Keratinocyte (primary cell): Measurements from ENCODE around the gene HPF1.

Source experiments
- EZH2 ChIP-seq: IDR thresholded peaks from one replicate; pipeline ENCODE4 v1.6.1; 2012; ENCODE audit warnings: inconsistent platforms, mild to moderate bottlenecking, low read length, moderate library complexity
- TF ChIP-seq, protein P1 (sequence below), 3 experiments: IDR thresholded peaks in 1 of 3; conservative IDR thresholded peaks in 1 of 3; optimal IDR thresholded peaks in 1 of 3; 2 replicates in 2 of 3; 3 replicates in 1 of 3; pipeline versions ENCODE3 to v1.5.1; 2011; ENCODE audit warnings: low read length in 3 of 3, mild to moderate bottlenecking in 3 of 3, moderate library complexity in 2 of 3, control low read depth in 1 of 3, inconsistent platforms in 1 of 3; ENCODE audit not compliant: insufficient read depth in 2 of 3; ENCODE audit errors: extremely low read depth in 1 of 3

DNA sequence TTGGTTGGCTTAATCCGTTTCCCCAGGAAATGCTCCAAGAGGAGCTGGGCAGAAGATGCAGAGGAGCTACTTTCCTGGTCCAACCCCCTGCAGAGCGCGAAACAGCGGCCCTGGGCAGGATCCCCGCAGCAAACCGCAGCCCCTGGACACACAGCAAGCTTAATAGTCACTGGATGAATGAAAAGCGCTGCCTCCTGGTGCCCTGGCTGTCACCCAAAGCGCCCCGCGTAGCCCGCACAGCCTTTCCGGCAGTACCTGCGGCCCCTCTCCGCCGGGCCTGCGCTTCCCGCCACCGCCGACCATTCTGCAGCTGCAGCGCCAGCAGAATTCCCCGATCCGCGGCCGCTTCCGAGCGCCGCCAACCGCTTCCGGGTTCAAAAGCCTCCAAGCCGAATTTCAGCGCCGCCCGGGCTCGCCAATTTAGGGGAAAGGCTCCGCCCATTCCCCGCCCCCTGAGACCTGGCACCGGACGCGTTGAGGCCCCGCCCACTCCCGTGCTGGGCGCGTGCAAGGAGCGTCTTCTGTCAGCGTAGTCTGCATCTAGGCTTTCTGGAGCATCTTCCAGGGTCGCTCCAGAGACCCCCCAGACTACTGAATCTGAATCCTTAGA lies at the start of gene HPF1:
- TF ChIP-seq, protein P1, sequence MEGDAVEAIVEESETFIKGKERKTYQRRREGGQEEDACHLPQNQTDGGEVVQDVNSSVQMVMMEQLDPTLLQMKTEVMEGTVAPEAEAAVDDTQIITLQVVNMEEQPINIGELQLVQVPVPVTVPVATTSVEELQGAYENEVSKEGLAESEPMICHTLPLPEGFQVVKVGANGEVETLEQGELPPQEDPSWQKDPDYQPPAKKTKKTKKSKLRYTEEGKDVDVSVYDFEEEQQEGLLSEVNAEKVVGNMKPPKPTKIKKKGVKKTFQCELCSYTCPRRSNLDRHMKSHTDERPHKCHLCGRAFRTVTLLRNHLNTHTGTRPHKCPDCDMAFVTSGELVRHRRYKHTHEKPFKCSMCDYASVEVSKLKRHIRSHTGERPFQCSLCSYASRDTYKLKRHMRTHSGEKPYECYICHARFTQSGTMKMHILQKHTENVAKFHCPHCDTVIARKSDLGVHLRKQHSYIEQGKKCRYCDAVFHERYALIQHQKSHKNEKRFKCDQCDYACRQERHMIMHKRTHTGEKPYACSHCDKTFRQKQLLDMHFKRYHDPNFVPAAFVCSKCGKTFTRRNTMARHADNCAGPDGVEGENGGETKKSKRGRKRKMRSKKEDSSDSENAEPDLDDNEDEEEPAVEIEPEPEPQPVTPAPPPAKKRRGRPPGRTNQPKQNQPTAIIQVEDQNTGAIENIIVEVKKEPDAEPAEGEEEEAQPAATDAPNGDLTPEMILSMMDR (optimal IDR thresholded peaks at IDR 0.05 in 1 of 3, IDR thresholded peaks at IDR 0.05 in 1 of 3, conservative IDR thresholded peaks at IDR 0.05 in 1 of 3; ENCODE audit: extremely low read depth in 1 of 3, insufficient read depth in 2 of 3, low read length in 3 of 3) = no peak
- TF ChIP-seq EZH2 = no peak
